Skeletal muscle satellite cell (primary cell): Measurements from ENCODE around the gene ONECUT1.

ENCODE experiments used
- H3K27me3 ChIP-seq: 2 replicates; pipeline ENCODE4 v1.7.0; 2013; ENCODE audit warnings: low read length; ENCODE audit not compliant: control insufficient read depth, insufficient read depth
- H3K36me3 ChIP-seq: 2 replicates; pipeline ENCODE4 v1.7.0; 2013; ENCODE audit warnings: mild to moderate bottlenecking, control low read depth, low read length; ENCODE audit not compliant: insufficient read depth
- H3K4me1 ChIP-seq: 2 replicates; pipeline ENCODE4 v1.7.0; 2013; ENCODE audit warnings: low read length; ENCODE audit not compliant: control insufficient read depth, insufficient read depth
- H3K4me2 ChIP-seq: 2 replicates; pipeline ENCODE4 v1.7.0; 2013; ENCODE audit warnings: mild to moderate bottlenecking, low read length
- H3K4me3 ChIP-seq: 2 replicates; pipeline ENCODE4 v1.7.0; 2013; ENCODE audit warnings: low read length
- H3K9ac ChIP-seq: 2 replicates; pipeline ENCODE4 v1.7.0; 2013; ENCODE audit warnings: mild to moderate bottlenecking, low read depth, low read length, moderate library complexity
- H3K9me3 ChIP-seq: replicated peaks from 2 replicates; pipeline ENCODE4 v1.7.0; 2013; ENCODE audit warnings: mild to moderate bottlenecking, control low read depth, low read length

ONECUT1 gene

DNA sequence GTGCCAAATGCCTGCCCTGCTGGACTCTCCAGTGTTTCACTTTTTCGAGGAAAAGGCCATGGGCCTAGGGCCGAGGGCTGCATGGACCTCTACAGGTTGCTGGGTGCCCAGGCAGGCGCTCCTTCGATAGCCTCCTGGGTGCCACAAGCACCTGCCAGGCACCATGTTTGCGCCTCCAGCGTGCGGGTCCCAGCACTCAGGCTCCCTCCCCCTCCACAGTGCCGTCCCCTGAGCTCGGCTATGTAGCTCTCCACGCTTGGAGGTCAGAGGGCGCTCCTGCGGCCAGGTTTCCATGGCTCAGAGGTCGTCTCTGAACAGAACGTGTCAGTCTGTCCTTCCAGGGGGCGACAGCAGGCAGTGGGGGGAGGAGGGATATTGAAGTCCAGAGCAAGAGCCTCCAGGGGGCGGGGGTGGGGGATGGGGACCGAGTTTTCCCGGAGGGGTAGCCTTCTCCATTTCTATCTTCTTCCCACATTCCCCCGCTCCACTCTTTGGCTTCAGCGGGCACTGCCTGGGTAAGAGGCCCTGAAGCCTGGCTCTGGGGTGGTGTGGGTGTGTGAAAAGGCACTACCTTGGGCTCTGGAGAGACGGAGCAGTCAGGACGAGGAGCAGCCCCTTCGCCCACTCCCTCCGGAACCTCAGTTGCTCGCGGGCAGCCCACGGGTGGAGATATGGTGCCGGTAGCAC is 3.6 kb downstream of the ONECUT1 start:
- Histone ChIP-seq H3K36me3 (no peaks in the 10 kb centered on the region), H3K9me3 (peaks cover 3% of the 10 kb centered on the region), H3K27me3 (peaks cover 94% of the 10 kb centered on the region), H3K9ac (no peak overlapping the region), H3K4me3 (no peak overlapping the region), H3K4me2 (no peak overlapping the region), H3K4me1 (peaks cover 5% of the 10 kb centered on the region)

- no peak overlapping the region for H3K9ac ChIP-seq
- no peak overlapping the region for H3K4me3 ChIP-seq
- no peaks in the 10 kb centered on the region for H3K36me3 ChIP-seq
- H3K4me2 ChIP-seq, result no peak overlapping the region
- peaks cover 94% of the 10 kb centered on the region for H3K27me3 ChIP-seq
- H3K9me3 ChIP-seq, result peaks cover 3% of the 10 kb centered on the region
- peaks cover 5% of the 10 kb centered on the region for H3K4me1 ChIP-seq
Measured at GRCh38 chr15:52785672-52786406, 4.3 kb downstream of the ONECUT1 start.

DNA sequence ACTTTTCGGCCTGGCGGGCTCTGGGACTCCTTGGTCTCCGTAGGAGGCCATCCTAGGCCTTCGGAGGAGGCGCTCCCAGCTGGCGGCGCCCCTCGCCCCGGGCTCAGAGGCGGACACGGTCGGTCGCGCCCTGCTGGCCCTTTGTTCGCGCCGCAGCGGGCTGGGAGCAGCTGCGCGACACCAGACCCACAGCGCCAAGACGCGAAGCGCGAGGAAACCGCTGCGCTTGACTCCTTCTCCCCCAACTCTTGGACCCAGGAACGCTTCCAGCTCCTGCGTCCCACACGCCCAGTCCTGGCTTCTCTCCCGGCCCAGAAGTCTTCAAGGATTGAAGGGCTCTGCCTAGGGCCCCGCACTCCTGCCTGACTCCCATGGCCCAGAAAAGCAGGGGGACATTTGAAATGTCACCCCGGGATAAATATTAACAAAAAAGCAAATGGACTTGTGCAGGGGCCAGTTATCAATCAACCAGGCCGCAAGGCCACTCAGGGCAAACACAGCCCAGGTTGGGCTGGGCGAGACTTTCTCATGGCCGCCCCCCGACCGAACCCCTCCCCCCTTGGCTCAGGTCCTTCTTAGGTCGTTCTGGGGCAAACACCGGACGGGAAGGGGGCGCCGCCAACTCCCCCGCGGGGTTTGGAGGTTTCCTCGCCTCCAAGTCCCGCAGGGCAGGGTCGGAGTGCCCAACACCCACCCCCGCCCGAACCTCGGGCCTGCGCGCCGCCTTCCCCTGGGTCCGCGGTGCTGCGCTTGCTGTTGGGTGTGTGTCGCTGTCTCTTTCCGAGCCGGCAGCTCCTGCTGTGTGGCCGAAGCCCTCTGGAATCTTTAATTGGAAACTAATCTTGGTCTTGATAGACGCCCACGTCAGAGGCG is 5.1 kb downstream of the ONECUT1 start:
- peaks cover 90% of the 10 kb centered on the region for H3K27me3 ChIP-seq
- peaks cover 3% of the 10 kb centered on the region for H3K9me3 ChIP-seq
- no peak overlapping the region for H3K4me2 ChIP-seq
- peaks cover 5% of the 10 kb centered on the region for H3K4me1 ChIP-seq
- no peaks in the 10 kb centered on the region for H3K36me3 ChIP-seq
- H3K9ac ChIP-seq, result no peak overlapping the region
- no peak overlapping the region for H3K4me3 ChIP-seq

- Histone ChIP-seq H3K4me2 (no peak overlapping the region), H3K4me3 (no peak overlapping the region), H3K9ac (no peak overlapping the region), H3K9me3 (peaks cover 3% of the 10 kb centered on the region), H3K4me1 (no peaks in the 10 kb centered on the region), H3K36me3 (no peaks in the 10 kb centered on the region), H3K27me3 (peaks cover 87% of the 10 kb centered on the region)
Measured at GRCh38 chr15:52783929-52784798, 6.0 kb downstream of the ONECUT1 start.

DNA sequence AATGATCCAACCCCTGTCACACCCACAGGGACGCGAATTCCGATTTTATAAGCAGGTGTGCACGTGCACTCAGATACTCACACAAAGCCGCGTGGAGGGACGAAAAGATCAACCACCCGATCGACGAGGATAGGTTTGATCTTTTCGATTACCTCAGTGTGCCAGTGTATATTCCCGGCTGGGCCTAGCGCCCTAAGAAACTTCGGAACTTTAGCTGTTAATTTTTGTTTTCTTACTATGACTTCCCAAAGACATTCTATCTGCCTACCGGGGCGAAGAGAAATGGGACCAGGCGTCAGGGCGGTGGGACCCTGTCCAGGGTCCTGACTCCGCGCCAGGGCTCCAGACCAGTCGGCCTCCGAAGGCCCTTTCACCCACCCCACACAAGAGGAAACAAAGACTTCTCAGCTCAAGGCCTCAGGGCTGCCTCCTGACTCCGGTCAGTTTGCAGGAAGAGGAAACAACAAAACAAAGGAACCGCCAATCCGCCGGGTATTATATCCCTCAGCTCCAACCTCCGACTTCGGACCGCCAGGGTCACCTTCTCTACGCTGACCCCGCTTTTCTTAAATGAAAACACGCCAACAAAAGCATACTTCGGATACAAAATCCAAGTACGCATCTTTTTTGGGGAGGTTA is 6.8 kb downstream of the ONECUT1 start:
- H3K27me3 ChIP-seq, result peaks cover 84% of the 10 kb centered on the region
- peaks cover 3% of the 10 kb centered on the region for H3K9me3 ChIP-seq
- H3K4me2 ChIP-seq, result no peak overlapping the region
- H3K4me1 ChIP-seq, result no peaks in the 10 kb centered on the region
- H3K36me3 ChIP-seq, result no peaks in the 10 kb centered on the region
- H3K4me3 ChIP-seq, result no peak overlapping the region
- no peak overlapping the region for H3K9ac ChIP-seq

GRCh38 chr15:52782514-52782913 is 7.6 kb downstream of the ONECUT1 start:
- Histone ChIP-seq H3K4me1 (no peaks in the 10 kb centered on the region), H3K4me3 (no peak overlapping the region), H3K4me2 (no peak overlapping the region), H3K36me3 (no peaks in the 10 kb centered on the region), H3K9me3 (peaks cover 3% of the 10 kb centered on the region), H3K27me3 (peaks cover 84% of the 10 kb centered on the region), H3K9ac (no peak overlapping the region)

GRCh38 chr15:52780172-52780980 is 9.8 kb downstream of the ONECUT1 start:
- Histone ChIP-seq H3K27me3 (peaks cover 85% of the 10 kb centered on the region), H3K36me3 (no peaks in the 10 kb centered on the region), H3K4me2 (peak overlapping the region; percentile 54), H3K9ac (no peak overlapping the region), H3K4me3 (no peak overlapping the region), H3K9me3 (peaks cover 3% of the 10 kb centered on the region), H3K4me1 (no peaks in the 10 kb centered on the region)

DNA sequence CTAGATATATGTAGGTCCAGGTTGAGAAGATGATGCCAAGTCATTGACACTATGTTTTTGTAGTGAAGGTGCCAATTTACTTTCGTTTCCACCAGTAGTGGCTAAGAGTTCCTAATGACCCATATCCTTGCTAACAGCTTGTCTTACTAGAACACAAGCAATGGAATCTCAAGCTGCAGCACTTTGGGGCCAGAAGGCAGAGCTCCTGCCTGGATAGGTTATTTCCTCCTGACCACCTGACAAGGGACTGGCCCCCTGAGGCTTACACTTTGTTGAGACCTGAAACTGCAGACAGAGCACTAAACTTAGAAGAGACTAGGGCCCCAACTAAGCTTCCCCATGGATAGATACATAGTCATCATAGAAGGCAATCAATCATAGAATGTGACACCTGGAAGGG is 11.7 kb downstream of the ONECUT1 start:
- Histone ChIP-seq H3K4me1 (no peaks in the 10 kb centered on the region), H3K9ac (no peak overlapping the region), H3K4me2 (no peak overlapping the region), H3K36me3 (no peaks in the 10 kb centered on the region), H3K4me3 (no peak overlapping the region), H3K9me3 (peaks cover under 1% of the 10 kb centered on the region), H3K27me3 (peaks cover 75% of the 10 kb centered on the region)

DNA sequence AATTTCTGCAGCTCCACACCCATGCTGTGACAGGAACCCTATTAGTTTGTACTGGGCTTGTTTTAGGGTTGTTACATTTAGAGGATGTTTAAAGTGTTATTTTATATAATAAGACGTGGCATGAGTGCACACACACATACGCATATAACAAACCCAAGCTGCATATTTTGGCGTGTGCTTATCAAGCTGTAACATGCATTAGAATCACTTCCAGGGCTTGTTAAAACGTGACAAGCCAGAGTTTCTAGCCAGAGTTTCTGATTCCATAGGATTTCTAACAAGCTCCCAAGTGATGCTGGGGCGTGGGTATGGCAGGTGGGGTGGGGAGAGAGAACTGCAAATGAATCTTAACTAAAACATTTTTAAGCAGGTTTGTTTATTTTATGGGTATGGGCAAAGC is 17.4 kb downstream of the ONECUT1 start:
- H3K9ac ChIP-seq, result no peak overlapping the region
- no peaks in the 10 kb centered on the region for H3K9me3 ChIP-seq
- H3K4me1 ChIP-seq, result no peaks in the 10 kb centered on the region
- no peaks in the 10 kb centered on the region for H3K36me3 ChIP-seq
- H3K4me2 ChIP-seq, result no peak overlapping the region
- H3K27me3 ChIP-seq, result peaks cover 55% of the 10 kb centered on the region
- no peak overlapping the region for H3K4me3 ChIP-seq

GRCh38 chr15:52765785-52766184 is 24.4 kb downstream of the ONECUT1 start:
- Histone ChIP-seq H3K27me3 (peaks cover 65% of the 10 kb centered on the region), H3K4me2 (no peak overlapping the region)

More at GRCh38 chr15:52765785-52766184, 24.4 kb downstream of the ONECUT1 start:
- H3K4me3 ChIP-seq, result no peak overlapping the region
- H3K36me3 ChIP-seq, result no peaks in the 10 kb centered on the region
- H3K9ac ChIP-seq, result no peak overlapping the region
- no peaks in the 10 kb centered on the region for H3K9me3 ChIP-seq
- H3K4me1 ChIP-seq, result no peaks in the 10 kb centered on the region
